HG03045 (cell line): ENCODE data around the gene LRRC75A.

Experiments used
- ATAC-seq: cut with Tn5 transposase; IDR thresholded peaks from one replicate; pipeline ENCODE4 v1.9.1; 2021; ENCODE audit warnings: mild to moderate bottlenecking, moderate library complexity; ENCODE audit not compliant: unreplicated experiment

The LRRC75A gene

GRCh38 chr17:16435925-16436886 lies 55.8 kb downstream of the LRRC75A start:
- ATAC-seq, result no peak

DNA sequence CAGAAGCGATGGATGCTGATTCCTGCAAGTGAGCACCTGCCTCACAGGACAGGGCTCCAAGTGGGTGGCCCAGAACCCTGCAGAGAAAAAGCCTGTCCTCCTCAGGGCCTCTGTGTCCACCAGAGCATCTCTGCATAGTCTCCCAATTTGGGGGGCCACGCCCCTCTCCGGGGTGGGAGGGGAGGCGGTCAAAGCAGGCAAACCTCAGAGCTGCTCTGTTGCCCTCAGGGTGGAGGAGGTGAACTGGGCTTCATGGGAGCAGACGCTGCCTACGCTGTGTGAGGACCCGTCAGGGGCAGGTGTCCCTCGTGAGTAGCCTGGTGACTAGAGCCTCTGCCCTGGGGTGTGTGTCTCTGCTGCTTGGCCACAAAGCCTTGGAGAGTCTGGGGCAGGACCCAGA lies 57.3 kb downstream of the LRRC75A start:
- ATAC-seq, result no peak

- ATAC-seq, result no peak
These were observed 58.5 kb downstream of the LRRC75A start for GRCh38 chr17:16433514-16433913.

DNA sequence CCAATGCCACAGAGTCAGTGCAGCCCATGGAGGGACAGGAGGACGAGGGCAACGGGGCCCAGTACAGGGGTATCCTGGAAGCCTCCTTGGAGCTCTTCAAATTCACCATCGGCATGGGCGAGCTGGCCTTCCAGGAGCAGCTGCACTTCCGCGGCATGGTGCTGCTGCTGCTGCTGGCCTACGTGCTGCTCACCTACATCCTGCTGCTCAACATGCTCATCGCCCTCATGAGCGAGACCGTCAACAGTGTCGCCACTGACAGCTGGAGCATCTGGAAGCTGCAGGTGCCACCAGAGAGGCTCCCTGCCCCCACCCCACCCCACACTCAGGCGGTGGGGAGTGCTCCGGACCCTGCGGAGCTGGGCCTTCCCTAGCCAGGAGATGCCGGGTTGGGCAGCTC lies 60.0 kb downstream of the LRRC75A start:
- ATAC-seq, result no peak

DNA sequence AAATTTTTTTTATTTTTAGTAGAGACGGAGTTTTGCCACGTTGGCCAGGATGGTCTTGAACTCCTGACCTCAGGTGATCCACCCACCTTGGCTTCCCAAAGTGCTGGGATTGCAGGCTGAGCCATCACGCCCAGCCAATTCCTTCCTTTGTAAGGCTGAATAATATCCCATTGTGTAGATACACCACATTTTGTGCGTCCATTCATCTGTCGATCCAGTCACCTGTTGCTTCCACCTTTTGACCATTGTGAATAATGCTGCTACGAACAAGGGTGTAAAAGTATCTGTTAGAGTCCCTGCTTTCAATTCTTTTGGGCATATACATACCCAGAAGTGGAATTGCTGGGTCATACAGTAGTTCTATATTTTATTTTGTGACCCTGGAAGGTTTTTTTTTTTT lies 61.3 kb downstream of the LRRC75A start:
- no peak for ATAC-seq

- no peak for ATAC-seq
These were observed 62.9 kb downstream of the LRRC75A start for GRCh38 chr17:16429083-16429482.

GRCh38 chr17:16428098-16428882 lies 63.7 kb downstream of the LRRC75A start:
- ATAC-seq, result no peak

DNA sequence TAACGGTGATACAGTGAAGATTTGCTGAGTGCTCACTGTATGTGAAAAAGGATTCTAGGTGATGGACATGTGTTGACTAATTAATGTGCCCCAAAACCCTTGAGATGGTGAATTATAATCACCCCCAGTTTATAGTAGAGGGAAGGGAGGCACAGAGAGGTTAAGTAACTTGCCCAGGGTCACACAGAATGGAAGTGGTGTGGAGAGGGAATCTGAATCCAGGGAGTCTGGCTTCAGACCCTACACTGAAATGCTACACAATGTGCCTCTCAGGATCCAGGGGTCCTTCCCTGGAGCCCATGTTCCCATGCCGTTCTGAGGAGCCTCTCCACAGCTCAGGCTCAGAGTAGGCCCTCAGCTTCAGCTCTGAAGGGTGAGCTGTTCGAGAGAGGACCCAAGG lies 65.0 kb downstream of the LRRC75A start:
- ATAC-seq, result no peak

- no peak for ATAC-seq
These were observed 66.0 kb downstream of the LRRC75A start for GRCh38 chr17:16425698-16426659.

GRCh38 chr17:16425202-16425601 lies 66.8 kb downstream of the LRRC75A start:
- ATAC-seq, result no peak

DNA sequence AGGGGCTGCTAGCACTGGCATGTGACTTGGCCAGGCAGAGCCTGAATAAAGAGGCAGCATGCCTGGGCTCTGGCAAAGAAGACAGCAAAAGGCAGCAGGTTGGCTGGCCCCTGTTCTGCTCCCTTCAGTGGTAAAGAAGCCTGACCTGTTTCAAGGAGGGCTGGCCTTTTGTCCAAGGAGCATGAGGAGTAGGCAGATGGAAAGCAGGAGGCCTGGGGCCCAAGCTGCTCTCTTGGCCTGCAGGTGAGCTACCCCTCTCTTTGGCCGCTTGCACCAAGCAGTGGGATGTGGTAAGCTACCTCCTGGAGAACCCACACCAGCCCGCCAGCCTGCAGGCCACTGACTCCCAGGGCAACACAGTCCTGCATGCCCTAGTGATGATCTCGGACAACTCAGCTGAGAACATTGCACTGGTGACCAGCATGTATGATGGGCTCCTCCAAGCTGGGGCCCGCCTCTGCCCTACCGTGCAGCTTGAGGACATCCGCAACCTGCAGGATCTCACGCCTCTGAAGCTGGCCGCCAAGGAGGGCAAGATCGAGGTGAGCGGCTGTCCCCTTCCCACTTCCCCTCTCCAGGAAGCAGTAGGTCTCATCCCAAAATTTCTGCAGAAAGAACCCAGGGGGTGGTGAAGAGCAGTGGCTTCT lies 68.6 kb downstream of the LRRC75A start:
- ATAC-seq, result no peak

GRCh38 chr17:16422416-16422815 lies 69.6 kb downstream of the LRRC75A start:
- ATAC-seq, result no peak

- no peak for ATAC-seq
These were observed 72.1 kb downstream of the LRRC75A start for GRCh38 chr17:16419929-16420271.

- peak; percentile 38 for ATAC-seq
These were observed 72.7 kb downstream of the LRRC75A start for GRCh38 chr17:16419074-16419928.

GRCh38 chr17:16418685-16419068 lies 73.3 kb downstream of the LRRC75A start:
- ATAC-seq, result no peak

DNA sequence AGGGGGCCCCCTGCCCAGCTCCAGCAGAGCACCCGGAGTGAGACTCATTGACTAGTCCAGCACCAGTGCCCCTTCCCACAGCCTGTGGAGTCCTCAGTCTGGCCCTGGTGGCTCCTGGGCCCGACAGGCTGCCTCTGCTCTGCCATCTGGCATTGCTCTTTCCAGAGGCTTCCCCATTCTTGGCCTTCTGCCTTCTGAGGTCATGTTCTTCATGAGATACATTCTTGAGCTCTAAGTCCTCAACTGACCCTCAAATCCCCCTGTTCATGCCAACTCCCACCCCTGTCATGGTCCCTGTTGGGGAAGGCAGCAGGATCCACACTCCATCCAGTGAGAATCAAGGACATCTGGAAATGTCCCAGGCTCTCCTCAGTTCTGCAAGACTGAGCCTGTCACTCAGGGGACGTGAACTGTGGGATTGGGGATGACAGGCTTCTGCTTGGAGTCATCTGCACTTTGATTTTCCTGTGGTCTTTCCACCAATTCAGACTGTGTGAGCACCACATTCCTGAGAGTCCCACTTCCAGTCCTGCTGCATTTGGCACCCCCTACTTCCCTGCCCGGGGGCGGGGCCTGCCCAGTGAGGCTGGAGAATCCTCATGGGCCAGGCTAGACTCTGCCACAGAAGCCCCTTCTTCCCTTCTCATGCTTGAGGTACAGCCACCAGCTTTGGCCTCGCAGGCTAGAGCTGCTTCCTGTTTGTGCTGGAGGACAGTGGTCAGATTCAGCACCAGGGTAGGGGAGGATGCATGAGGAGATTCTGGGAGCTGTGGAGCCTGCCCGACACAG lies 73.9 kb downstream of the LRRC75A start:
- no peak for ATAC-seq

DNA sequence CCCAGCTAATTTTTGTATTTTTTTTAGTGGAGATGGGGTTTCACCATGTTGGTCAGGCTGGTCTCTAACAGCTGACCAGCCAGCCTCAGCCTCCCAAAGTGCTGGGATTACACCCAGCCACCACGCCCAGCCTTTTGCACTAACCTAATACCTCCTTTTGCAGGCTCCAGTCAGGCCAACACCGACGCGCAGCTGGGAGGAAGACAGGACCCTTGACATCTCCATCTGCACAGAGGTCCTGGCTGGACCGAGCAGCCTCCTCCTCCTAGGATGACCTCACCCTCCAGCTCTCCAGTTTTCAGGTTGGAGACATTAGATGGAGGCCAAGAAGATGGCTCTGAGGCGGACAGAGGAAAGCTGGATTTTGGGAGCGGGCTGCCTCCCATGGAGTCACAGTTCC lies 74.6 kb downstream of the LRRC75A start:
- no peak for ATAC-seq

DNA sequence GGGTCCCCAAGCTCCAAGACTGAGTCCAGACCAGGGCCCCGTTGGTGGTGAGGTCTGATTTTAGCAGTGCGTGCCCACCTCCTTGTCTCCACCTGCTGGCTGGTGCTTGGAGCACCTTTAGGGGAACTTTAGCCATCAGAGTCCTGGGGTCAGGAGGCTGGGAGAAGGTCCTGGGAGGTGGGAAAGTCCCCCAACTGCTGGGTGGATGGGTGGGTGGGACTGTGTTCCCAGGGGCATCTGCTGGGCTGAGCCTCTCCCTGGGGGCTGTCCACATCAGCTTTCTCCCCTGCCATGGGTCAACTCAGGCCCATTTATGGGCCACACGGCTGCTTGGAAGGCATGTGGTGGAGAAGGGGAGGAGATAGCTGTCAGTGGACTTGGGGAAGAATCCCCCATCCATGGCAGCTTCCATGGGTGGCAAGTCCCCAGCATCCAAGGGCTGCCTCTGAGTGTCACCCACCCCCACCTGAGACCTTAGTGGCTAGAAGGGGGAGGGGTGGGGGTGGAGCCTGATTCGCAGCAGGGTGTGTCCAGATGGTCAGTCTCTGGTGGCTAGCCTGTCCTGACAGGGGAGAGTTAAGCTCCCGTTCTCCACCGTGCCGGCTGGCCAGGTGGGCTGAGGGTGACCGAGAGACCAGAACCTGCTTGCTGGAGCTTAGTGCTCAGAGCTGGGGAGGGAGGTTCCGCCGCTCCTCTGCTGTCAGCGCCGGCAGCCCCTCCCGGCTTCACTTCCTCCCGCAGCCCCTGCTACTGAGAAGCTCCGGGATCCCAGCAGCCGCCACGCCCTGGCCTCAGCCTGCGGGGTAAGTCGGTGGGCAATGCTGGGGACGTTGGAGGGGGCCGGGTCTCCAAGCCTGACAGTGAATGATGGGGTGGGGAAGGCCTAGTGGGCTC lies 76.7 kb downstream of the LRRC75A start, which contains the start of gene TRPV2:
Gene TRPV2, plus strand, starts transcription at position 541 of the 894 bp plus-strand sequence. CDS start 2,098 bp downstream, outside the sequence.
- ATAC-seq, result no peak
